GM18508 (cell line): ENCODE data around the gene SH2D2A.

Experiments used
- ATAC-seq: cut with Tn5 transposase; IDR thresholded peaks from one replicate; pipeline ENCODE4 v1.9.1; 2021; ENCODE audit warnings: moderate number of reproducible peaks; ENCODE audit not compliant: insufficient read depth, unreplicated experiment

Gene SH2D2A

GRCh38 chr1:156816561-156817328 is at the start of gene SH2D2A:
Gene SH2D2A (minus strand): TSS chr1:156816848. CDS start chr1:156816708, 140 bp downstream.
- ATAC-seq: peak; percentile 68

GRCh38 chr1:156865865-156866248 is 49.2 kb upstream of the SH2D2A start:
- no peak for ATAC-seq

- ATAC-seq: no peak
Measured at GRCh38 chr1:156865258-156865657, 48.6 kb upstream of the SH2D2A start.

- no peak for ATAC-seq
Measured at GRCh38 chr1:156864796-156865195, 48.1 kb upstream of the SH2D2A start.

GRCh38 chr1:156863631-156864030 is 47.0 kb upstream of the SH2D2A start:
- ATAC-seq: no peak

GRCh38 chr1:156862997-156863599 is 46.5 kb upstream of the SH2D2A start:
- no peak for ATAC-seq

GRCh38 chr1:156862584-156862983 is 45.9 kb upstream of the SH2D2A start:
- no peak for ATAC-seq

- no peak for ATAC-seq
Measured at GRCh38 chr1:156860628-156861423, 44.2 kb upstream of the SH2D2A start, which contains the start of gene NTRK1. Gene NTRK1 (plus strand): TSS chr1:156860865. CDS start chr1:156860935, 70 bp downstream.

GRCh38 chr1:156860113-156860627 is 43.5 kb upstream of the SH2D2A start:
- ATAC-seq: no peak

- ATAC-seq: no peak
Measured at GRCh38 chr1:156859523-156860112, 43.0 kb upstream of the SH2D2A start.

- ATAC-seq: no peak
Measured at GRCh38 chr1:156858959-156859522, 42.4 kb upstream of the SH2D2A start, which contains the start of gene INSRR. Gene INSRR (minus strand): TSS chr1:156859117. CDS start chr1:156858621, 496 bp downstream.

- no peak for ATAC-seq
Measured at GRCh38 chr1:156858555-156858956, 41.9 kb upstream of the SH2D2A start.

- no peak for ATAC-seq
Measured at GRCh38 chr1:156857532-156857931, 40.9 kb upstream of the SH2D2A start.

GRCh38 chr1:156856282-156856785 is 39.7 kb upstream of the SH2D2A start:
- ATAC-seq: no peak

- ATAC-seq: no peak
Measured at GRCh38 chr1:156854634-156855033, 38.0 kb upstream of the SH2D2A start.

GRCh38 chr1:156853761-156854160 is 37.1 kb upstream of the SH2D2A start:
- ATAC-seq: no peak

- ATAC-seq: no peak
Measured at GRCh38 chr1:156852418-156852874, 35.8 kb upstream of the SH2D2A start.

- no peak for ATAC-seq
Measured at GRCh38 chr1:156851779-156852417, 35.2 kb upstream of the SH2D2A start.

GRCh38 chr1:156849151-156849496 is 32.5 kb upstream of the SH2D2A start:
- no peak for ATAC-seq
